Fibroblast of lung (primary cell): Measurements from ENCODE around the gene CCDC141. TPM values are rescaled to one million over a fixed set of nuclear protein-coding genes. Genes with fewer than 3 reads are reported as not detected.

Experiments
- DNase-seq, 2 donors: peaks; one replicate each; pipeline versions ENCODE4 v3.0.0 to v3.0.0-alpha.2; 2010; ENCODE audit warnings: low read depth in 2 of 2
- H2AFZ ChIP-seq: 2 replicates; pipeline ENCODE4 v1.5.1; 2012; ENCODE audit warnings: low read length, control low read depth, inconsistent platforms
- H3K27ac ChIP-seq: 2 replicates; pipeline ENCODE4 v1.5.1; 2011; ENCODE audit warnings: low read length, control low read depth; ENCODE audit not compliant: insufficient read depth
- H3K27me3 ChIP-seq: 2 replicates; pipeline ENCODE4 v1.5.1; 2011; ENCODE audit warnings: mild to moderate bottlenecking, low read length; ENCODE audit not compliant: control insufficient read depth, insufficient read depth
- H3K36me3 ChIP-seq: 2 replicates; pipeline ENCODE4 v1.5.1; 2011; ENCODE audit warnings: low read length; ENCODE audit not compliant: control insufficient read depth, insufficient read depth
- H3K4me1 ChIP-seq: 2 replicates; pipeline ENCODE4 v1.5.1; 2011; ENCODE audit warnings: low read length; ENCODE audit not compliant: control insufficient read depth, insufficient read depth; ENCODE audit errors: extremely low read depth
- H3K4me2 ChIP-seq: 2 replicates; pipeline ENCODE4 v1.5.1; 2011; ENCODE audit warnings: low read length, control low read depth; ENCODE audit not compliant: insufficient read depth; ENCODE audit errors: extremely low read depth
- H3K4me3 ChIP-seq, 4 experiments: fragments of 200-600 bp in 1 of 4; sonication (generic) in 1 of 4; replicated peaks in 1 of 4; 2 replicates each; pipeline ENCODE4 v1.5.1; 2011 to 2016; ENCODE audit warnings: low read length in 4 of 4, low read depth in 3 of 4, mild to moderate bottlenecking in 3 of 4, control low read depth in 2 of 4, inconsistent platforms in 1 of 4, mixed read lengths in 1 of 4; ENCODE audit not compliant: insufficient read depth in 1 of 4; ENCODE audit errors: control extremely low read depth in 1 of 4
- H3K79me2 ChIP-seq: 2 replicates; pipeline ENCODE4 v1.5.1; 2012; ENCODE audit warnings: mild to moderate bottlenecking, low read length, inconsistent platforms; ENCODE audit not compliant: control insufficient read depth, insufficient read depth
- H3K9ac ChIP-seq: 2 replicates; pipeline ENCODE4 v1.5.1; 2011; ENCODE audit warnings: mild to moderate bottlenecking, low read length, control low read depth; ENCODE audit not compliant: insufficient read depth
- H3K9me3 ChIP-seq: 2 replicates; pipeline ENCODE4 v1.5.1; 2012; ENCODE audit warnings: low read depth, low read length; ENCODE audit not compliant: control insufficient read depth, insufficient read depth
- H4K20me1 ChIP-seq: 2 replicates; pipeline ENCODE4 v1.5.1; 2011; ENCODE audit warnings: low read length; ENCODE audit not compliant: control insufficient read depth, insufficient read depth; ENCODE audit errors: extremely low read depth
- EZH2 ChIP-seq: IDR thresholded peaks from 2 replicates; pipeline ENCODE4 v1.5.1; 2012; ENCODE audit warnings: low read length, control low read depth, mild to moderate bottlenecking; ENCODE audit errors: missing control alignments
- polyA plus RNA-seq, 2 donors: library from polyadenylated mRNA; depleted of rRNA in 1 of 2; stranded (reverse) in 1 of 2; unstranded in 1 of 2; fragments of >200 nt; gene quantifications; 2 replicates each; pipeline ENCODE4 v1.2.1, GENCODE V29; 2011 to 2012; ENCODE audit warnings: missing spikeins in 1 of 2
- total RNA-seq: library from RNA; depleted of rRNA; stranded (reverse); fragments of >200 nt; gene quantifications from 2 replicates; pipeline ENCODE4 v1.2.1, GENCODE V29; 2014
- TF ChIP-seq, protein P1 (sequence below), 2 donors: IDR thresholded peaks in 1 of 2; conservative IDR thresholded peaks in 1 of 2; 1 replicate in 1 of 2; 2 replicates in 1 of 2; pipeline ENCODE4 v1.5.1; 2011 to 2012; ENCODE audit warnings: low read length in 2 of 2, control low read depth in 1 of 2, inconsistent platforms in 1 of 2, low read depth in 1 of 2, mild to moderate bottlenecking in 1 of 2

CCDC141 gene
- total and polyA plus RNA-seq, 2 donors (not counting 1 experiment from before 2014, with no cell fraction given): 0.03 to 0.17 TPM

DNA sequence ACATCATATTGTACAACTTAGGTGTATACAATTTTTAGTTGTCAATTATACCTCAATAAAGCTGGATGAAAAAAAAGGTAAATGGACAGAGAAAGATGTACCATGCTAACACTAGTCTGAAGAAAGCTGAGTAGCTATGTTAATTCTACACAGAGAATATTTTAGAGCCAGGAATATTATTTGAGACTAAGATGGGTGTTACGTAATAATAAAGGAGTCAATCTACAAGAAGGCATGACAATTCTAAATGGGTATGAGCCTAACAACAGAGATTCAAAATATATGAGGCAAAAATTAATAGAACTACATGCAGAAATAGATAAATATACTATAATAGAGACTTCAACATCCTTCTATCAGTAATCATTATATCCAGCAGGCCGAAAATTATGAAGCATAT is 69.1 kb downstream of the CCDC141 start:
- Histone ChIP-seq H3K79me2 (no peaks in the 10 kb centered on the region), H3K27ac (no peak overlapping the region), H3K4me2 (no peak overlapping the region), H3K27me3 (no peaks in the 10 kb centered on the region), H2AFZ (no peak overlapping the region), H3K4me1 (no peaks in the 10 kb centered on the region), H3K36me3 (no peaks in the 10 kb centered on the region), H4K20me1 (no peaks in the 10 kb centered on the region), H3K4me3 (no peak overlapping the region), H3K9ac (no peak overlapping the region), H3K9me3 (no peaks in the 10 kb centered on the region)
- DNase-seq: no peak
- TF ChIP-seq, protein P1, sequence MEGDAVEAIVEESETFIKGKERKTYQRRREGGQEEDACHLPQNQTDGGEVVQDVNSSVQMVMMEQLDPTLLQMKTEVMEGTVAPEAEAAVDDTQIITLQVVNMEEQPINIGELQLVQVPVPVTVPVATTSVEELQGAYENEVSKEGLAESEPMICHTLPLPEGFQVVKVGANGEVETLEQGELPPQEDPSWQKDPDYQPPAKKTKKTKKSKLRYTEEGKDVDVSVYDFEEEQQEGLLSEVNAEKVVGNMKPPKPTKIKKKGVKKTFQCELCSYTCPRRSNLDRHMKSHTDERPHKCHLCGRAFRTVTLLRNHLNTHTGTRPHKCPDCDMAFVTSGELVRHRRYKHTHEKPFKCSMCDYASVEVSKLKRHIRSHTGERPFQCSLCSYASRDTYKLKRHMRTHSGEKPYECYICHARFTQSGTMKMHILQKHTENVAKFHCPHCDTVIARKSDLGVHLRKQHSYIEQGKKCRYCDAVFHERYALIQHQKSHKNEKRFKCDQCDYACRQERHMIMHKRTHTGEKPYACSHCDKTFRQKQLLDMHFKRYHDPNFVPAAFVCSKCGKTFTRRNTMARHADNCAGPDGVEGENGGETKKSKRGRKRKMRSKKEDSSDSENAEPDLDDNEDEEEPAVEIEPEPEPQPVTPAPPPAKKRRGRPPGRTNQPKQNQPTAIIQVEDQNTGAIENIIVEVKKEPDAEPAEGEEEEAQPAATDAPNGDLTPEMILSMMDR (conservative IDR thresholded peaks at IDR 0.05 in 1 of 2, IDR thresholded peaks at IDR 0.05 in 1 of 2; ENCODE audit: low read depth in 1 of 2, low read length in 2 of 2): no peak
- TF ChIP-seq EZH2: no peak

DNA sequence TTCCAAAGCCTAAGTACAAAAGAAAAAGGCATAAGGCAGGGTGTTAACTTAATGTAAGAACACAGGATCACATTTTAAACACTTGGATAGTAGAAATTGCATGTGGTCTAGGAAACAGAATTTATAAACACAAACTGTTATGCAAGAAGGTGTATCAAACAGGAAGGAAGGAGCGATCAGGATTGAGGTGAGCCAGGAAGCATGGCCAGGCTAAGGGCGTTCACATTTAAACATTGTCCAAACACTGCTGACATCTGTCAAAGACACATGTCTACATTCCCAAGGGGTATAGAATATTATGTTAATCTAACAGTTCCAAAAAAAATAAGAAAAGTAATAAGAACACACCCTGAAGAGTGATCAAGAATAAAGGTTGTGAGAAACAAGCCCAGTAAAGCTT is 71.3 kb downstream of the CCDC141 start:
- Histone ChIP-seq H3K4me2 (no peak overlapping the region), H3K4me3 (no peak overlapping the region), H3K79me2 (no peaks in the 10 kb centered on the region), H3K9me3 (no peaks in the 10 kb centered on the region), H3K4me1 (no peaks in the 10 kb centered on the region), H3K9ac (no peak overlapping the region), H4K20me1 (no peaks in the 10 kb centered on the region), H2AFZ (no peak overlapping the region), H3K27ac (no peak overlapping the region), H3K36me3 (no peaks in the 10 kb centered on the region), H3K27me3 (no peaks in the 10 kb centered on the region)
- no peak for DNase-seq
- TF ChIP-seq, protein P1 (conservative IDR thresholded peaks at IDR 0.05 in 1 of 2, IDR thresholded peaks at IDR 0.05 in 1 of 2; ENCODE audit: low read depth in 1 of 2, low read length in 2 of 2): no peak
- TF ChIP-seq EZH2: no peak

DNA sequence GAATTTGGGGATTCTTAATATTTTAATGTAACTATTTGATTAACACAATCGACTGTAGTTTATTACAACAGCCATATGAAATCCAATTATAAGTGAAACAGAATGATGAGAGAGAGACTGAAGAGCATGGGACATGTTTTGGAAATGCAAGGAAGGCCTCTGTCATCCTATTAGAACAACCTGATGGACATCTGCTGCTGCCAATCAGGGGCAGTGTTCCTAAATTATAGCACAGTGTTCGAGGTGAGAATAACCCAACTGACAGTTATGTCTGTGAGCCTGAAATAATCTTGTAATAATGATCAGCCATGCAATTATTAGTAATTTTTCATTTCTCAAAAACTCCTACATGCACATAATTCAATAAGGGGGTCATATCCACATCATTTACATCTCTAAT is 73.6 kb downstream of the CCDC141 start:
- no peak for TF ChIP-seq EZH2
- TF ChIP-seq, protein P1 (conservative IDR thresholded peaks at IDR 0.05 in 1 of 2, IDR thresholded peaks at IDR 0.05 in 1 of 2; ENCODE audit: low read depth in 1 of 2, low read length in 2 of 2): no peak
- Histone ChIP-seq H3K27ac (no peak overlapping the region), H3K4me2 (no peak overlapping the region), H3K9ac (no peak overlapping the region), H3K4me1 (no peaks in the 10 kb centered on the region), H3K27me3 (no peaks in the 10 kb centered on the region), H4K20me1 (no peaks in the 10 kb centered on the region), H3K36me3 (no peaks in the 10 kb centered on the region), H3K4me3 (no peak overlapping the region), H3K79me2 (no peaks in the 10 kb centered on the region), H3K9me3 (no peaks in the 10 kb centered on the region), H2AFZ (no peak overlapping the region)
- DNase-seq: no peak
